Measurements from ENCODE around the gene DYRK2. TPM values are rescaled to one million over a fixed set of nuclear protein-coding genes. Genes with fewer than 3 reads are reported as not detected.
"Not testable (repeated sequence)": the region's sequence is repeated elsewhere in the genome, so short reads cannot be mapped to it uniquely, and the experiment has no call there.

DYRK2 gene
- total RNA-seq, 2 donors from 2014 or later = 61.7 to 67.4 TPM

GRCh38 chr12:67665679-67666078, 17.1 kb downstream of the DYRK2 start:
- intact Hi-C loops (cut with DNase I) = loop anchor here in 1 of 2 donors (5.0 kb wide), 1 partner anchor 47 kb away; no protein-coding TSS in a partner anchor
- no peak for DNase-seq
- ATAC-seq = no peak

- DNase-seq (no peak), ATAC-seq (no peak)
- intact Hi-C loops (cut with DNase I) = loop anchor here in 1 of 2 donors (5.0 kb wide), 1 partner anchor 46 kb away; no protein-coding TSS in a partner anchor
These were observed 18.1 kb downstream of the DYRK2 start for GRCh38 chr12:67666605-67667004.

GRCh38 chr12:67667276-67668073, 18.9 kb downstream of the DYRK2 start:
- ATAC-seq = peak; percentile 85 to 86
- peak; percentile 83 for DNase-seq
- intact Hi-C loops (cut with DNase I) = loop anchor here in 1 of 2 donors (5.0 kb wide), 1 partner anchor 45 kb away; no protein-coding TSS in a partner anchor

GRCh38 chr12:67669217-67669933, 20.8 kb downstream of the DYRK2 start:
- DNase-seq (no peak), ATAC-seq (no peak)
- intact Hi-C loops (cut with DNase I) = loop anchor here in 1 of 2 donors (5.0 kb wide), 1 partner anchor 43 kb away; no protein-coding TSS in a partner anchor

GRCh38 chr12:67669934-67670631, 21.5 kb downstream of the DYRK2 start:
- ATAC-seq = no peak
- intact Hi-C loops (cut with DNase I) = loop anchor here in 1 of 2 donors (5.0 kb wide), 1 partner anchor 42 kb away; no protein-coding TSS in a partner anchor
- no peak for DNase-seq

DNA sequence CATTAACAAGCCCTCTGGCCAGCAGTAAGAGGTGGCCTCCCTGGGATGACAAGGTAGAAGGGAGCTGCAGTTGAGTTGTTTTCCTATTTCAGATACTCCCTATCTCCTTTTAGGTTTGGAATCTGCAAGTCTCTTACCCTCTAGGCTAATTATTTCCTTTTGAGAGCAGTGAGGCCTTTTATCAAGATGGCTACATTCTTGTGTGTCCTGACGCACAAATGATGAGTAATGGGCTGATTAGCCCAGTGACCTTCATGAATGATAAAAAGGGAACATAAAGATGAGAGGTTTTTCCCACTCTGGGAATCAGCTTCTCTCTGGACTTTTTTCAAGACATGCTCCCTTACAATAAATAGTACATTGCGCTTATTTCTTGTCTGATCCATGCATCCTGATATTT, 22.9 kb downstream of the DYRK2 start:
- ATAC-seq (peak in 1 of 2 donors; percentile 53), DNase-seq (no peak)
- intact Hi-C loops (cut with DNase I) = no loop called here

DNA sequence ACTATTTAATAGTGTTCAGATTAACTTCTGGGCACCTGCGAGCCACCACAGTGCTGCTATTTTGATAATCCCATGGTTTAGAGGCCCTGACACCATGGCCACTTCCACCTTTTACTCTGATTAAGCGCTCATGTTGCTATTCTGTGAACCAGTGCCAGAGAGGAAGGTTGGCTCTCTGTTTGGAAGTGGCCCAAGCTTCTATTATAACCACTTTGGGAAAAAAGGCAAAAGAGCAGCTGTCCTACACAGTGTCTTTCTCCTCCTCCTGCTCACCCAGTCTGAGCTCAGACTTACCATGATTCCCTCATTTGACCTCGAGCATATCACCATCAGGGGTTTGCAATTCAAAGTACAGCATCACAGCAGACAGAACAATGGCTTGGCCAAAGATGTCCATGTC, 23.3 kb downstream of the DYRK2 start:
- peak; percentile 40 to 43 for ATAC-seq
- intact Hi-C loops (cut with DNase I) = no loop called here

DNA sequence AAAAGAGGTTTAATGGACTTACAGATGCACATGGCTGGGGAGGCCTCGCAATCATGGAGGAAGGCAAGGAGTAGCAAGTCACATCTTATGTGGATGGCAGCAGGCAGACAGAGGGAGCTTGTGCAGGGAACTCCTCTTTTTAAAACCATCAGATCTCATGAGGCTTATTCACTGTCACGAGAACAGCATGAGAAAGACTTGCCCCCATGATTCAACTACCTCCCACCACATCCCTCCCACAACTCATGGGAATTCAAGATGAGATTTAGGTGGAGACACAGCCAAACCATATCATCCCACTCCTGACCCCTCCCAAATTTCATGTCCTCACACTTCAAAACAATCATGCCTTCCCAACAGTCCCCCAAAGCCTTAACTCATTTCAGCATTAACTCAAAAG, 24.0 kb downstream of the DYRK2 start:
- intact Hi-C loops (cut with DNase I); ATAC-seq; DNase-seq: not testable (repeated sequence)

More for the DNA sequence above, 23.3 kb downstream of the DYRK2 start:
- DNase-seq = no peak

DNA sequence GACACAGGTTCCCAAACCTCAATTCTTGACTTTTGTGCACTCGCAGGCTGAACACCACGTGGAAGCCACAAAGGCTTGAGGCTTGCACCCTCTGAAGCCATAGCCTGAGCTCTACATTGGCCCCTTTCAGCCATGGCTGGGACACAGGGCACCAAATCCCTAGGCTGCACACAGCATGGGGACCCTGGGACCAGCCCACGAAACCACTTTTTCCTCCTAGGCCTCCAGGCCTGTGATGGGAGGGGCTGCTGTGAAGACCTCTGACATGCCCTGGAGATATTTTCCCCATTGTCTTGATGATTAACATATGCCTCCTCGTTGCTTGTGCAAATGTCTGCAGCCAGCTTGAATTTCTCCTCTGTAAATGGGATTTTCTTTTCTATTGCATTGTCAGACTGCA, 25.0 kb downstream of the DYRK2 start:
- intact Hi-C loops (cut with DNase I); DNase-seq; ATAC-seq: not testable (repeated sequence)

- intact Hi-C loops (cut with DNase I) = no loop called here
- ATAC-seq (no peak), DNase-seq (no peak)
These were observed 25.9 kb downstream of the DYRK2 start for GRCh38 chr12:67674417-67674816.

GRCh38 chr12:67676624-67677023, 28.1 kb downstream of the DYRK2 start:
- no peak for DNase-seq
- ATAC-seq = no peak
- intact Hi-C loops (cut with DNase I) = no loop called here

- no peak for ATAC-seq
- intact Hi-C loops (cut with DNase I) = no loop called here
These were observed 28.6 kb downstream of the DYRK2 start for GRCh38 chr12:67677166-67677565.

GRCh38 chr12:67681105-67681778, 32.7 kb downstream of the DYRK2 start:
- ATAC-seq = peak; percentile 95
- no peak for DNase-seq
- intact Hi-C loops (cut with DNase I) = no loop called here

More at GRCh38 chr12:67677166-67677565, 28.6 kb downstream of the DYRK2 start:
- DNase-seq = no peak

DNA sequence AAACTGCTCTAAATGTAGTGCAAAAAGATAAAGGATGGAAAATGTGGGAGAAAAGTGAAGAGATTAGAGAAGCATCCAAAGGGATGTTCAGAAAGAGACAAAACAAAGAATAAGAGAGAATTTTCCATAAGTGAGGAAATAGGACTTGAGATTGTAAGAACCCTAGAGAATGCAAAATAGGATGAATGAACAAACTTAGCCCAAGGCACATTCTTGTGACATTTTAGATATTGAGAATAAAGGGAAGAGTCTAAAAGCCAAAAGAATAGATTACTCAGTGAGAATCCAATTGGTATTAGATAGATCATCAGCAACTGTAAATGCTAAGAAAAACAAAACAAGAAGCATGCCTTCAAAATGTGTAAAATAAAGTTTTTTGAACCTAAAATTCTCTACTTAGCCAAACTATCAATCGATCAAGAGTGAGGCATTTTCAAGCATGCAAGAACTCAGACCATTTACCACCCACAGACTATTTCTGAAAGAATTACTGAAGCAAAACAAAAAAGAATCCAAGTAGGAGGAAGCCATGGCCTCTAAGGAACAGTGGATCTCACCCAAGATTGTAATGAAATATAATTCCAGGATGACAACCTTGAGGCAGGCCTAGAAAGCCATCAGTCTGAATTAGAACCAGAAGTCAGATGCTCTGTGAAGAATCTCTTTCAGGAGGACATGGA, 33.5 kb downstream of the DYRK2 start:
- no peak for ATAC-seq

DNA sequence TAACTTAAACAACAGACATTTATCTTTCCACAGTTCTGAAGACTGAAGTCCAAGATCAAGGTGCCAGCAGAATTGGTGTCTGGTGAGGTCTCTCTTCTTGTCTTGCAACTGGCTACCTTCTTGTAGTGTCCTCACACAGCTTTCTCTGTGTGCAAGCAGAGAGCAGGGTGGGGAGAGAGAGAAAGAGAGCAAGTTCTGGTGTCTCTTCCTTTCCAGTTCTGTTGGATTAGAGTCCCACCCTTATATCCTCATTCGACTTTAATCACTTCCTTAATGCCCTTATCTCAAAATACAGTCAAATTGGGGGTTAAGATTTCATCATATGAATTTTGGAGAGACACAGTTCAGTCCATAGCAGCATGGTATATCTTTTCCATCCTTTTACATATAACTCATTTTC, 40.8 kb downstream of the DYRK2 start:
- intact Hi-C loops (cut with DNase I) = no loop called here
- DNase-seq (no peak), ATAC-seq (no peak)

More for the DNA sequence above, 33.5 kb downstream of the DYRK2 start:
- no peak for DNase-seq
- intact Hi-C loops (cut with DNase I) = no loop called here

DNA sequence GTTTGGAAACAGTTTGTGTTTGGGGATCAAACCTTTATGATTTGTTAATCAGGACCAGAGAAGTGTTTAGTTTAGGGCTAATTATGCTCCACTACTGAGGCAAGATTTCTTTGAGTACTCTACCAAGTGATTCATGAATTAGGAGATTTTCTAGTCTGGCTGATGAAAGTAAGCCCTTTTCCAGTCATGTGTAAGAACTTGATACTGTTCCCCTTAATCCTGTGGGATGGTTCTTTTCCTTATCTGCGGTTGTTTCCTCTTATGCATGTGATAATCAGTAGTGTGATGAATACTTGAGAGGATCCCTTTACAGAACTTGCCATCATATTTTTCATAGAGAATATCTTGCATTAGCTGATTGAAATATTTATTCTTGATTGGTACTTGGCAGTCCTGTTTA, 42.1 kb downstream of the DYRK2 start:
- intact Hi-C loops (cut with DNase I) = no loop called here
- no peak for DNase-seq
- ATAC-seq = peak in 1 of 2 donors; percentile 29

- DNase-seq = no peak
- ATAC-seq = peak in 1 of 2 donors; percentile 34
- intact Hi-C loops (cut with DNase I) = no loop called here
These were observed 42.7 kb downstream of the DYRK2 start for GRCh38 chr12:67691220-67691619.

DNA sequence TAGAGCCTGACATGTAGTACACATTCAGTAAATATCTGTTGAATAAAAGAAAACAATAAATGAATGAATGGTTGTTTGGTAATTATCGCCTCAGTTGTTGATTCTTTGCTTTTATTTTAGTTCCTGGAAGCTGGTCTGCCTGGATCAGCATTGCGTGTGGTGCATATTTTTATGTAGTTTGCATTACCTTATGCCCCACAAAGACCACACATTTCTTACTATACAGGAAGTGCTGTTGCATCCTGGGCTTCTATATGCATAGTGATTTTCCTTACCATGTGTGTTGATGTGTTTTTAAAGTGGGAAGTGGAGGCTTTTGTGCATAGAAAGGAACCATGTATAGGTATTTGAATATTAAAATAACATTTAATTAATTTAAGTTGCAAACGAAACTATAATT, 43.6 kb downstream of the DYRK2 start:
- ATAC-seq (no peak), DNase-seq (no peak)
- intact Hi-C loops (cut with DNase I) = no loop called here

Measured in left cardiac atrium (tissue), 4 donors.